HG03097 (cell line): ENCODE measurements around the gene FKBP8.

Source experiments
- ATAC-seq: cut with Tn5 transposase; IDR thresholded peaks from one replicate; pipeline ENCODE4 v1.9.1; 2021; ENCODE audit not compliant: unreplicated experiment, low FRiP score

FKBP8 gene

DNA sequence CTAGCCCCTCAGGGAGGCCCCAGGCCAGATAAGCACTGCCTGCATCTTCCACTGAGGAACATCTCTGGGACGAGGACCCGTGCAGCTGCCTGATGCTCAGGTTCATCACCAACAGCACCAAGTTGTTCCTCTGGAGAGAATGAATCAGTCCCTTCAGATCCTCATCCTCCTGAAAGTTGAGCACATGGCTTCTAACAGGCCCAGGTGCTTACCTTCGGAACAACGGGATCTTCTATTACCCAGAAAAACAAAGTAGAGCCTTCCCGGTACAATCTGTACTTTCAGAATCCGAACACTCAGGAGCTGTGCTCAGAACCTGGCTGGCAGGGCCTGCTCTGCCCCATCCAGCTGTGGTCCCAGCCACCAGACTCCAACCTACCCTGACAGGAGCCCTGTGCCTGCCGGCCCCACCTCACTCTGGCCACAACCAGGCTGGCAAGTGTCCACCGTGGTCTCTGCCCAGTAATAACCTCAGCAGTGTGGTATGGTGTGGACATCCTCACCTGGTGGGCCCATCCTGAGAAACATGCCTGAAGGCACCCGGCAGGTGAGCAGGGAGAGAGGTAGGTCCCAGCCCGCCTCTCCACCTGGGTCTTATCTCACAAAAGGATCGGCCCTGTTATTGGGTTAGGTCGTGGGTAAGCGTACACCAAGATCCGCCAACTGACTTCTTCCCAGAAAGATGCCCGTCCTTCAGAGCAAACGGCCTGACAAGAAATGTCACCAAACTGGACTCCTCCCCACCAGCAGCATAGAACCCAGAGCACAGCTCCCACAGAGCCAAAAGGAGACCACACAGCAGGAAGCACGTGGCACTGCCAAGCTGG, 55.6 kb downstream of the FKBP8 start:
- ATAC-seq = no peak

GRCh38 chr19:18486746-18487145, 56.6 kb downstream of the FKBP8 start:
- ATAC-seq = no peak

- no peak for ATAC-seq
Observed at GRCh38 chr19:18484992-18485391, 58.4 kb downstream of the FKBP8 start.

DNA sequence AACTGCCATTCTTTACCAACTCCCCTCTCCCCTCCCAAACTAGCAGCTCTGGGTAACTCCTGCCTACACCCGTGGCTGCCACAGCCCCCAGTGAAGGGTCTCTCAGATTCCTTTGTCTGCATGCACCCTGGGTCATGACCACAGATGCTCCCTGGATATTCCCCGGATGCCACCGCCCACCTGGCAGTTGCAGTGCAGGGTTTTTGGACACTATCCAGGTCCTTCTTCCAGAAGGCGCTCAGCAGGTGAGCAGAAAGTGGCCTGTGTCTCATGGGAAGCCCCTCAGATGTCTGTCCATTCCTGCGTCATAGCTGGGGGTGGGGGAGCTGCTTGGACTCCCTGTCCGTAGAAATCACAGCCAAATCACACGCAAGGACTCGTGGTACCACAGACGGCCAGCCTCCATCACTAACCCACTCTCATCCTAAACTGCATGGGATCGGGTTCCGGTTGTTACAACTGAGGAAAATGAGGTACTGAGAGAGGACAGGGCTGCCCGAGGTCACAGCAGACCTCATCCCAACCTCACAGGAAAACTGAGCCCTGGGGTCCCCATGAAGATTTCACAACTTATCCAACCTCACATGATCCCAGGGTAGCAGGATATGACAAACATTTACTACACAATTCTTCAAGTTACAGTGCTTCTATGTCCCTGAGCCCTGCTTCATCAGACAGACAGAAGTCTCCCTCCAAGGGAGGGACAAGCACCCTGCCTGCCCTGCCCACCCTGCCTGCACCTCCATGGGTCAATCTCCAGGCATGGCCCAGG, 60.1 kb downstream of the FKBP8 start:
- no peak for ATAC-seq
